ENCODE measurements around the gene BCLAF3.

Gene BCLAF3

DNA sequence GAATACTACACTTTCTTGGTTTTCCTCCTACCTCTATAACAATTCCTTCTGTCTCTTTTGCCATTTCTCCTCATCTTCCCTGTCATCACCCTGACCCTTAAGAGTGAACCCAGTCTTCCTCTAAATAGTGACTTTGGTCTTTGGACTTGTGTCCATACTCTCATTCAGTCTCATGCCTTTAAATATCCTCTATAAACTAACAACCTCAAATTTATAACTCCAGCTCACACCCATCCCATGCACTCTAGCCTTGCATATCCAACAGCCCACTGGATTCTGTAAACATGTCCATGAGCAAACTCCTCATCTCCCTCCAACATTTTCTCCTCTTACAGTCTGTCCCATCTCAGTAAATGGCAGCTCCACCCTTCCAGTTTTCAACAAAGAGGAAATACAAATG is 15.0 kb downstream of the BCLAF3 start:
- no peak for DNase-seq (ENCODE audit: low read depth)
- H3K4me3 ChIP-seq (replicated peaks; ENCODE audit: low read depth, low read length) = no peak overlapping the region
- TF ChIP-seq, protein P1, sequence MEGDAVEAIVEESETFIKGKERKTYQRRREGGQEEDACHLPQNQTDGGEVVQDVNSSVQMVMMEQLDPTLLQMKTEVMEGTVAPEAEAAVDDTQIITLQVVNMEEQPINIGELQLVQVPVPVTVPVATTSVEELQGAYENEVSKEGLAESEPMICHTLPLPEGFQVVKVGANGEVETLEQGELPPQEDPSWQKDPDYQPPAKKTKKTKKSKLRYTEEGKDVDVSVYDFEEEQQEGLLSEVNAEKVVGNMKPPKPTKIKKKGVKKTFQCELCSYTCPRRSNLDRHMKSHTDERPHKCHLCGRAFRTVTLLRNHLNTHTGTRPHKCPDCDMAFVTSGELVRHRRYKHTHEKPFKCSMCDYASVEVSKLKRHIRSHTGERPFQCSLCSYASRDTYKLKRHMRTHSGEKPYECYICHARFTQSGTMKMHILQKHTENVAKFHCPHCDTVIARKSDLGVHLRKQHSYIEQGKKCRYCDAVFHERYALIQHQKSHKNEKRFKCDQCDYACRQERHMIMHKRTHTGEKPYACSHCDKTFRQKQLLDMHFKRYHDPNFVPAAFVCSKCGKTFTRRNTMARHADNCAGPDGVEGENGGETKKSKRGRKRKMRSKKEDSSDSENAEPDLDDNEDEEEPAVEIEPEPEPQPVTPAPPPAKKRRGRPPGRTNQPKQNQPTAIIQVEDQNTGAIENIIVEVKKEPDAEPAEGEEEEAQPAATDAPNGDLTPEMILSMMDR (IDR thresholded peaks at IDR 0.05; ENCODE audit: low read length, missing control alignments) = no peak

DNA sequence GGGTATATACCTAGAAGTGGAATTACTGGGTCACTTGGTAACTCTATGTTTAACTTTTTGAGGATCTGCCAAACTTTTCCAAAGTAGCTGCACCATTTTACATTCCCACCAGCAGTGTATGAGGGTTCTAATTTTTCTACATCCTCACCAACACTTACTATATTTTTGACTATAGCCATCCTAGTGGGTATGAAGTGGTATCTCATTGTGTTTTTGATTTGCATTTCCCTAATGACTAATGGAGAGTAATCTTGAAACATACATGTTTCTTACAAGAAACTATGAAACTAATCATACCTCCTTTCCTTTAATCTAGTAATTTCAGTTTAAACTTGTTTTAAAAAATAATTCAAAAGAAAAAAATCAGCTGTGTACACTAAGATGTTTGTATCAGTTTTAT is 17.9 kb downstream of the BCLAF3 start:
- TF ChIP-seq, protein P1 (IDR thresholded peaks at IDR 0.05; ENCODE audit: low read length, missing control alignments) = no peak

DNA sequence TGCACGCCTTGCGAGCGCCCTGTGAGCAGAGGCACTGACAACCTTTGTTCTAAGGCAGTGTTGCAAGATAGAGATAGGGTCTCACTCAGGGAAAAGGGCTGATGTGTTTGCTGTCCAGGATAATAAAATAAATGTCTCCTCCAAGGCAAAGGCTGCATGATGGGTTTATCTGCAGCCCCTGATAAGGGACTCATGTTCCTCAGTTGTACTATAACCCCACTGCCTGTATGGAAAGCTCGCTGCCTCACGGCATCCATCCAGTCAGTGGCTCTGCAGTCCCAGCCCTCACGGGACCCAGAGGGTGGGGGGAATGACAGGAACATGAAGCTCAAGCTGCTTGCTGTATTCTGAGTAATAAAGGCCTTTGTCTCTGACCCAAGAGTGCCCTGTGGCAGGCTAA is 22.6 kb downstream of the BCLAF3 start:
- no peak for DNase-seq (ENCODE audit: low read depth)
- no peak overlapping the region for H3K4me3 ChIP-seq (replicated peaks; ENCODE audit: low read depth, low read length)
- TF ChIP-seq, protein P1 (IDR thresholded peaks at IDR 0.05; ENCODE audit: low read length, missing control alignments) = no peak

More for the DNA sequence above, 17.9 kb downstream of the BCLAF3 start:
- H3K4me3 ChIP-seq (replicated peaks; ENCODE audit: low read depth, low read length) = no peak overlapping the region
- DNase-seq (ENCODE audit: low read depth) = no peak

DNA sequence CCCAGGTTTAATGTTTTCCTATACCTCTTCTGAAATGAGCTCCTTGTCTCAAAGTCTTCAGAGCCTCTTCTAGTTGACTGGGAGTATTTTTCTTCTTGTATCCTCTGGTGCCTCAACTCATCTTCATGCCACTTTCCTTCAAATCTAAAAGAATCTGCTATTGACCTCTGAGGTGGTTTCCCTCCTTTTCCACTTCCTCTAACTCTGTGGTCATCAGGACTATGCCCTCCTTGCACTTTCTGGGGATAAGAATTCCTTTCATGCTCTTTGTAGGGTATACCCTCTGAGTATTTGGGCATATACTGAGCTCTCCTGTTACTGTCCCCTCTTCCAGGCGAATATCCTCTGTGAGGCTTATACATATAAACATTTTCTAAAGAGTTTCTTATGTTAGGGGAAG is 24.8 kb downstream of the BCLAF3 start:
- DNase-seq (ENCODE audit: low read depth) = no peak
- H3K4me3 ChIP-seq (replicated peaks; ENCODE audit: low read depth, low read length) = no peak overlapping the region
- TF ChIP-seq, protein P1 (IDR thresholded peaks at IDR 0.05; ENCODE audit: low read length, missing control alignments) = no peak

DNA sequence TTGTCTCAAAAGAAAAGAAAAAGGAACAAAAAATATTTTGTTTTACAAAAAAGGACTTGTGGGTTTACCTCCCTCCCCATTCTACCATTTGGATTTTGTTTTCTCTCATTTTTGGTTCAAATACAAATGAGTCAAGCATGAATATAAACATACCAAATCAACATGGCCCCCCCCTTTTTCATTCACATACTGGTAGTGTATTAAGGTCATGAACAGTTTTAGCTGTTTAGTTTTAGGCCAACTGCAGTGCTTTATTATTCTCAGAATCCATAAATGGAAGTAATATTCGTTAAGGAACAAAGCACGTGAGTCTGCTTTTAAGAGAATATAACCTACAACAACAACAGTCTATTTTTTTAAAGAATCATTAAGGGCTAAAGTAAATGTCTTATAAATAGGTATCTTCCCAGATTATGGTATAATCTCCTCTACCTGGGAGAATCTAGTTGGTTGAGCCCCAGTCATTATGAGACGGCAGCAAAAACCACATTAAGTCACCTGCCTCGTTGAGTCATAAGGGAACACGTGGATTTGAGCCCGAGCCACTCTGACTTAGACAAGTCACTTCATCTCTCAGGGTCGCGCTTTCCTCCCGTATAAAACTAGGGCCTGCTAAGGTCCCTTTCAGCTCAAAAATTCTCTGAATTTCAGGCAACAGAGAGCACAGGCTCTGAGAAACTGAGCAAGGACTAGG is 26.7 kb downstream of the BCLAF3 start:
- TF ChIP-seq, protein P1 (IDR thresholded peaks at IDR 0.05; ENCODE audit: low read length, missing control alignments) = no peak
- no peak for DNase-seq (ENCODE audit: low read depth)
- no peak overlapping the region for H3K4me3 ChIP-seq (replicated peaks; ENCODE audit: low read depth, low read length)

DNA sequence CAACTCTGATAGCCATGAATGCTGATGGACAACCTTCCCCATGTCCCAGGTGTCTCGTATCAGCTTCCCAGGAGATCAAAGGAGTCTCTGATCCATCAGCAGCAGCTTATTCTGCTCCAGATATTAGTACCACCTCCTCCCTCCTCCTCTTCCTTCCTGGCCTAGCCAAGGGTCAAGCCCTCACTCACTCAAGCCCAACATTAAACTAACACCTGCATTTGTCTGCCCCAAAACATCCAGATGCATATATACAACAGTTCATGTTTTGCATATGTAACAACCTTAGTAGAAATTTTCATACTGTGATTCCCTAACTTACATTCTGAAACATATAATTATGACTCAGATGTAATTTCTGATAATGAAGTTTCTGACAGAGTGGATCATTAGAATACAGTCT is 29.9 kb downstream of the BCLAF3 start:
- DNase-seq (ENCODE audit: low read depth) = no peak
- TF ChIP-seq, protein P1 (IDR thresholded peaks at IDR 0.05; ENCODE audit: low read length, missing control alignments) = no peak
- no peak overlapping the region for H3K4me3 ChIP-seq (replicated peaks; ENCODE audit: low read depth, low read length)

All from fibroblast of pulmonary artery (primary cell).